ENCODE measurements around the gene TMEM255B. TPM values are rescaled to one million over a fixed set of nuclear protein-coding genes. Genes with fewer than 3 reads are reported as not detected.

The TMEM255B gene
- polyA plus RNA-seq, 3 donors = 5.1 to 7.5 (median 5.9) TPM

DNA sequence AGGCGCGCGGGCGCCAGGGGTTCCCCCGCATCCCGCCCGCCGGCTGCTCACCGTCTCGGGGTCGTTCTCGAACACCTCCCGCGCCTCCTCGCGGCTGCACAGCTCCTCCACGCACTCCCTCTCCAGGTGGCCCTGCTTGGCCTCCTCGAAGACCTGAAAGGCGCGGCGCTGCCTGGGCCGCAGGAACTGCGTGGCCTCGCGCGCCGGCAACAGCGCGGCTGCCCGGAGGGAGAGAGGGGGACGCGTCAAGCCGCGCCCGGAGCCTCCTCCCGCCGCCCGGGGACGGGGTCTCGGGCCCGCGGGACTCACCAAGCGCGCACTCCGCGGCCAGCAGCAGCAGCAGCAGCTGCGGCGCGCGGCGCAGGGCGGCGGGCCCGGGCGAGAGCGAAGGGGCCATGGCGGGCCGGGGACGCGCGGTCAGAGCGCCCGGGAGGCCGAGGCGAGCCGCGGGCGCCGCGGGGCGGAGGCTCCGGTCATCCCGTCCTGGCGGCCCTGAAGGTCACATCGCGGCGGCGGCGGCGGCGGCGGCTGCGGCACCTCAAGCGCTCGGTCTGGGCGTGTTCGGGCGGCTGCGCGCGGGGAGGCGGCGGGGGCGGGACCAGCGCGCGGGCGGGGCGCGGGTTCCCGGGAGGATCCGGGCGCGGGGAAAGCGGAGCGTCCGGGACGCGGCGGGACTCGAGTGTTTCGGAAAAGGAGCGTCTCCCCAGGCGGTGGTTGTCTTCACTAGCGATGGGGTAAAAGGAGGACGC, 104.7 kb downstream of the TMEM255B start, which contains the start of gene GAS6:
Gene GAS6 (minus strand): TSS at position 553 of the 749 bp plus-strand sequence. CDS start 156 bp downstream, at position 397.
- H3K4me1 Mint-ChIP-seq = peaks cover 25% of the 10 kb centered on the region
- peaks cover 3 to 17% (median 10%) of the 10 kb centered on the region in 7 donors for H3K9me3 Mint-ChIP-seq
- H2AFZ ChIP-seq (ENCODE audit: insufficient read depth, low read depth, low read length, poor library complexity, severe bottlenecking) = peak within 1 kb of the TSS; percentile 80
- H3K4me3 Mint-ChIP-seq = peak within 1 kb of the TSS; percentile 85 to 87
- intact Hi-C loops (cut with micrococcal nuclease) = no loop called here
- no peaks in the 10 kb centered on the region for H4K20me1 ChIP-seq (ENCODE audit: insufficient read depth, low read length)
- H3K9ac ChIP-seq (ENCODE audit: insufficient read depth, low read length, poor library complexity, severe bottlenecking) = peak within 1 kb of the TSS; percentile 32
- peaks cover 24 to 46% of the 10 kb centered on the region in 2 donors for H3K27me3 ChIP-seq (ENCODE audit: control insufficient read depth in 2 of 2, insufficient read depth in 2 of 2, low read length in 2 of 2)
- peaks cover 39 to 60% (median 42%) of the 10 kb centered on the region in 3 donors for H3K27me3 Mint-ChIP-seq (ENCODE audit: low read depth in 3 of 3)
- H3K27ac Mint-ChIP-seq = peak within 1 kb of the TSS in 1 of 7 donors; percentile 40
- H3K79me2 ChIP-seq (ENCODE audit: insufficient read depth, low read length) = no peaks in the 10 kb centered on the region
- peaks cover 8 to 9% of the 10 kb centered on the region in 2 donors for H3K36me3 Mint-ChIP-seq
- H3K36me3 ChIP-seq (replicated peaks in 1 of 2; ENCODE audit: control insufficient read depth in 1 of 2, insufficient read depth in 2 of 2, low read length in 2 of 2) = no peaks in the 10 kb centered on the region
- DNase-seq = no peak
- H3K9me3 ChIP-seq (replicated peaks in 1 of 2; ENCODE audit: control insufficient read depth in 1 of 2, insufficient read depth in 1 of 2, low read length in 2 of 2) = no peaks in the 10 kb centered on the region
- peak within 1 kb of the TSS; percentile 42 to 76 (median 60) for H3K4me3 ChIP-seq (replicated peaks in 1 of 3; ENCODE audit: low read depth in 2 of 3, low read length in 3 of 3)
- peaks cover 20 to 28% of the 10 kb centered on the region in 2 donors for H3K4me1 ChIP-seq (ENCODE audit: control insufficient read depth in 1 of 2, insufficient read depth in 2 of 2, low read length in 2 of 2)
- WGBS (ENCODE audit: insufficient coverage) = under 1% methylated on average over 103 of the region's 116 CpGs
- H3K4me2 ChIP-seq (replicated peaks; ENCODE audit: extremely low read depth, low read length, poor library complexity, severe bottlenecking) = peak within 1 kb of the TSS; percentile 95
- no peak for TF ChIP-seq CTCF (IDR thresholded peaks at IDR 0.05)
- no peak within 1 kb of the TSS for H3K27ac ChIP-seq (ENCODE audit: low read depth in 1 of 2, low read length in 2 of 2)

GRCh38 chr13:113864273-113864890, 105.4 kb downstream of the TMEM255B start:
- WGBS (ENCODE audit: insufficient coverage) = 0% methylated on average over 1 of the region's 10 CpGs
- Mint-ChIP-seq H3K4me1 (peaks cover 25% of the 10 kb centered on the region), H3K27ac (no peak overlapping the region), H3K4me3 (peak overlapping the region; percentile 73 to 87), H3K36me3 (peaks cover 8 to 9% of the 10 kb centered on the region in 2 donors), H3K27me3 (ENCODE audit: low read depth in 3 of 3) (peaks cover 39 to 61% (median 42%) of the 10 kb centered on the region in 3 donors), H3K9me3 (peaks cover under 1 to 16% (median 10%) of the 10 kb centered on the region in 7 donors)
- Histone ChIP-seq H3K4me2 (replicated peaks; ENCODE audit: extremely low read depth, low read length, poor library complexity, severe bottlenecking) (peak overlapping the region; percentile 95), H3K27me3 (ENCODE audit: control insufficient read depth in 2 of 2, insufficient read depth in 2 of 2, low read length in 2 of 2) (peaks cover 24 to 51% of the 10 kb centered on the region in 2 donors), H3K9me3 (replicated peaks in 1 of 2; ENCODE audit: control insufficient read depth in 1 of 2, insufficient read depth in 1 of 2, low read length in 2 of 2) (no peaks in the 10 kb centered on the region), H3K4me1 (ENCODE audit: control insufficient read depth in 1 of 2, insufficient read depth in 2 of 2, low read length in 2 of 2) (peaks cover 20 to 28% of the 10 kb centered on the region in 2 donors), H2AFZ (ENCODE audit: insufficient read depth, low read depth, low read length, poor library complexity, severe bottlenecking) (no peak overlapping the region), H3K9ac (ENCODE audit: insufficient read depth, low read length, poor library complexity, severe bottlenecking) (no peak overlapping the region), H4K20me1 (ENCODE audit: insufficient read depth, low read length) (no peaks in the 10 kb centered on the region), H3K79me2 (ENCODE audit: insufficient read depth, low read length) (no peaks in the 10 kb centered on the region), H3K4me3 (replicated peaks in 1 of 3; ENCODE audit: low read depth in 2 of 3, low read length in 3 of 3) (peak overlapping the region; percentile 20 to 76 (median 31)), H3K36me3 (replicated peaks in 1 of 2; ENCODE audit: control insufficient read depth in 1 of 2, insufficient read depth in 2 of 2, low read length in 2 of 2) (no peaks in the 10 kb centered on the region), H3K27ac (ENCODE audit: low read depth in 1 of 2, low read length in 2 of 2) (no peak overlapping the region)
- TF ChIP-seq CTCF (IDR thresholded peaks at IDR 0.05) = no peak
- intact Hi-C loops (cut with micrococcal nuclease) = no loop called here
- DNase-seq = peak in 1 of 3 donors; percentile 21

Data from CD14-positive monocyte (primary cell).